ENCODE measurements around the gene PDE11A. TPM values are rescaled to one million over a fixed set of nuclear protein-coding genes. Genes with fewer than 3 reads are reported as not detected.
A peak's percentile ranks its signal among the peaks of the same experiment; 100 is the strongest.

Gene PDE11A
- total and polyA plus RNA-seq, 2 of the 13 experiments (the other 11 are each of a cell fraction or from before 2014, with no cell fraction given) = 1.2 to 1.7 TPM

- TF ChIP-seq GFI1 (CRISPR knock-in tag; IDR thresholded peaks at IDR 0.05; ENCODE audit: borderline replicate concordance) (no peak; the same call in 1 of the 2 replicates), ZBED4 (CRISPR knock-in tag; IDR thresholded peaks at IDR 0.05; ENCODE audit: borderline replicate concordance) (peak; percentile 88), SRSF9 (IDR thresholded peaks at IDR 0.05; ENCODE audit: borderline replicate concordance, insufficient read depth, low read depth, low read length, poor library complexity, severe bottlenecking) (no peak), AFF4 (CRISPR knock-in tag; IDR thresholded peaks at IDR 0.05) (no peak), EZH2 (conservative IDR thresholded peaks at IDR 0.05; ENCODE audit: low read depth, low read length) (no peak), ZBTB42 (CRISPR knock-in tag; IDR thresholded peaks at IDR 0.05) (peak; percentile 87), SNAI1 (CRISPR knock-in tag; IDR thresholded peaks at IDR 0.05; ENCODE audit: borderline replicate concordance) (peak; percentile 46; the same call in 1 of the 2 replicates), ELK4 (CRISPR knock-in tag; IDR thresholded peaks at IDR 0.05; ENCODE audit: borderline replicate concordance) (peak; percentile 44; the same call in 1 of the 2 replicates), REXO4 (CRISPR knock-in tag; IDR thresholded peaks at IDR 0.05; ENCODE audit: borderline replicate concordance) (no peak), HHEX (CRISPR knock-in tag; IDR thresholded peaks at IDR 0.05) (no peak; the same call in 1 of the 2 replicates), EED (CRISPR knock-in tag; IDR thresholded peaks at IDR 0.05) (peak; percentile 85), MBD4 (IDR thresholded peaks at IDR 0.05; ENCODE audit: borderline replicate concordance, low read length) (no peak), ZNF724P (CRISPR knock-in tag; IDR thresholded peaks at IDR 0.05; ENCODE audit: borderline replicate concordance) (no peak), TSC22D2 (CRISPR knock-in tag; IDR thresholded peaks at IDR 0.05; ENCODE audit: borderline replicate concordance) (peak; percentile 77; the same call in 1 of the 2 replicates), ZBTB25 (CRISPR knock-in tag; IDR thresholded peaks at IDR 0.05) (peak; percentile 51; the same call in 1 of the 2 replicates), ZFAT (CRISPR knock-in tag; conservative IDR thresholded peaks at IDR 0.05) (no peak), AGO2 (optimal IDR thresholded peaks at IDR 0.05; ENCODE audit: low read depth, low read length) (no peak), ZNF7 (CRISPR knock-in tag; IDR thresholded peaks at IDR 0.05) (no peak)
Measured at GRCh38 chr2:178072383-178073301, at the start of gene PDE11A (continued).
